Liver (tissue), 3 donors: Measurements from ENCODE around the gene CREB1.
"Not testable (repeated sequence)": the region's sequence is repeated elsewhere in the genome, so short reads cannot be mapped to it uniquely, and the experiment has no call there.

Experiments
- ATF3 ChIP-seq: IDR thresholded peaks from 2 replicates; pipeline ENCODE4 v1.6.1; 2016; ENCODE audit warnings: antibody characterized with exemption
- CTCF ChIP-seq: fragments of 150-350 bp; IDR thresholded peaks from 2 replicates; pipeline ENCODE4 v1.5.1; 2017; ENCODE audit warnings: improper control_type of control experiment, low read depth, low read length; ENCODE audit not compliant: missing input control
- EGR1 ChIP-seq, 2 donors: IDR thresholded peaks; 2 replicates each; pipeline ENCODE4 v1.6.1; 2016 to 2018; ENCODE audit warnings: antibody characterized with exemption in 2 of 2, low read depth in 2 of 2
- FOXA1 ChIP-seq: IDR thresholded peaks from 2 replicates; pipeline ENCODE4 v1.6.1; 2016; ENCODE audit warnings: antibody characterized with exemption
- GABPA ChIP-seq, 2 donors: IDR thresholded peaks in 1 of 2; conservative IDR thresholded peaks in 1 of 2; 2 replicates each; pipeline ENCODE4 v1.6.1; 2016; ENCODE audit warnings: antibody characterized with exemption in 2 of 2, mild to moderate bottlenecking in 1 of 2, moderate library complexity in 1 of 2
- HNF4G ChIP-seq: IDR thresholded peaks from 2 replicates; pipeline ENCODE4 v1.6.1; 2016; ENCODE audit warnings: antibody characterized with exemption
- MAX ChIP-seq: IDR thresholded peaks from 2 replicates; pipeline ENCODE4 v1.6.1; 2016; ENCODE audit warnings: antibody characterized with exemption
- RAD21 ChIP-seq, 2 donors: IDR thresholded peaks; 2 replicates each; pipeline ENCODE4 v1.6.1; 2016; ENCODE audit warnings: antibody characterized with exemption in 2 of 2, mild to moderate bottlenecking in 2 of 2
- REST ChIP-seq: IDR thresholded peaks from 2 replicates; pipeline ENCODE4 v1.6.1; 2016; ENCODE audit warnings: antibody characterized with exemption, mild to moderate bottlenecking
- SP1 ChIP-seq: IDR thresholded peaks from 2 replicates; pipeline ENCODE4 v1.6.1; 2018; ENCODE audit warnings: antibody characterized with exemption, mild to moderate bottlenecking
- TAF1 ChIP-seq: conservative IDR thresholded peaks from 2 replicates; pipeline ENCODE4 v1.6.1; 2016; ENCODE audit warnings: antibody characterized with exemption, mild to moderate bottlenecking
- YY1 ChIP-seq: IDR thresholded peaks from 2 replicates; pipeline ENCODE4 v1.6.1; 2016; ENCODE audit warnings: antibody characterized with exemption, mild to moderate bottlenecking
- donor health status: healthy.
- donor health status: healthy.

- not testable (repeated sequence) for TF ChIP-seq CTCF; HNF4G; MAX; REST; GABPA (IDR thresholded peaks at IDR 0.05 in 1 of 2, conservative IDR thresholded peaks at IDR 0.05 in 1 of 2); RAD21 (IDR thresholded peaks at IDR 0.05); TAF1; YY1; ATF3; FOXA1; EGR1 (IDR thresholded peaks at IDR 0.05; ENCODE audit: low read depth in 2 of 2); SP1
Measured at GRCh38 chr2:207639288-207639687, 109.5 kb downstream of the CREB1 start.
